ENCODE data around the gene PRKN.

GRCh38 chr6:162708971-162709370, 18.6 kb downstream of the PRKN start:
- TF ChIP-seq CTCF (IDR thresholded peaks at IDR 0.05) (no peak), POLR2A (IDR thresholded peaks at IDR 0.05) (no peak)
